NCI-H524 (cell line): ENCODE data around the gene PHF21B.
"Not testable (repeated sequence)": the region's sequence is repeated elsewhere in the genome, so short reads cannot be mapped to it uniquely, and the experiment has no call there.

Experiments used
- DNase-seq, 2 experiments: peaks; one replicate each; lab custom pipeline; 2025; lab: John Stamatoyannopoulos, UW

Gene PHF21B

DNA sequence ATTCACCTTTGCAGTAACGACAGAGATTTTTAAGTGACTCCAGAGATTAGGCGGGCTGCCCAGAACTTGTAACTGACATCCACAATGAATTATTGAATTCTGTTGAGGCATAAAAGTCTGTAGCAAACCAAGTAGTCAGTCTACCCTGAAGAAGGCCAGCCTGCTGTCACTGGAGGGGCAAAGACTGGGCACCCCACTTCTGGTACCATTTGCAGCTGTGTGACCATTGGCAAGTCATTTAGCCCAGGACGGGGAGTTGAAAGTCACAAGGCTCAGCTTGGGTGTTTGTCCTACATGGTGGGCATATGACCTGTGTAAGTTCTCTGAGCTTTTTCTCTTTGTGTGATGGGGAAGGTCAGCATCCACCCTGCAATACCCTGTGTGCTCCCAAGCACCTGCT is 138.0 kb downstream of the PHF21B start:
- DNase-seq = no peak

- DNase-seq = peak; percentile 56 to 79
These were observed 139.8 kb downstream of the PHF21B start for GRCh38 chr22:44870021-44870420.

DNA sequence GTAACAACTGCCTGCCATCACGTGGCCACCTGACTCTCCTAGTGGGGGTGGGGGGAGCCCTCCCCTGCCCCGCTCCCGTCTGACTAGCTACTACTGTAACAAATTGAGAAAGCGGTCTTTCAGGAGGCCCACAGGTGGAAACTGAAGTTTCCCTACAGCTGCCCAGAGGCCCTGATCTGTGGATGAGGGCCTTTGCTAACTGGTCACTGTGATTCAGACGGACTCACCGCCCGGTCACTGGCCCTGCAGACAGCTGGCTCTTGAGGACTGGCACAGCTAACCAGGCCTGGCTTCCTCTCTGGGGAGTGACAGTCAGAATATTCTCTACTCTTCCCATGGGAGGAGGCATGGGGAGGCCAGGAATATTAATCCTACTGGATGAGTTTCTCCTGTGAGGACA is 140.6 kb downstream of the PHF21B start:
- DNase-seq = no peak

GRCh38 chr22:44865193-44866057 is 144.4 kb downstream of the PHF21B start:
- no peak for DNase-seq

DNA sequence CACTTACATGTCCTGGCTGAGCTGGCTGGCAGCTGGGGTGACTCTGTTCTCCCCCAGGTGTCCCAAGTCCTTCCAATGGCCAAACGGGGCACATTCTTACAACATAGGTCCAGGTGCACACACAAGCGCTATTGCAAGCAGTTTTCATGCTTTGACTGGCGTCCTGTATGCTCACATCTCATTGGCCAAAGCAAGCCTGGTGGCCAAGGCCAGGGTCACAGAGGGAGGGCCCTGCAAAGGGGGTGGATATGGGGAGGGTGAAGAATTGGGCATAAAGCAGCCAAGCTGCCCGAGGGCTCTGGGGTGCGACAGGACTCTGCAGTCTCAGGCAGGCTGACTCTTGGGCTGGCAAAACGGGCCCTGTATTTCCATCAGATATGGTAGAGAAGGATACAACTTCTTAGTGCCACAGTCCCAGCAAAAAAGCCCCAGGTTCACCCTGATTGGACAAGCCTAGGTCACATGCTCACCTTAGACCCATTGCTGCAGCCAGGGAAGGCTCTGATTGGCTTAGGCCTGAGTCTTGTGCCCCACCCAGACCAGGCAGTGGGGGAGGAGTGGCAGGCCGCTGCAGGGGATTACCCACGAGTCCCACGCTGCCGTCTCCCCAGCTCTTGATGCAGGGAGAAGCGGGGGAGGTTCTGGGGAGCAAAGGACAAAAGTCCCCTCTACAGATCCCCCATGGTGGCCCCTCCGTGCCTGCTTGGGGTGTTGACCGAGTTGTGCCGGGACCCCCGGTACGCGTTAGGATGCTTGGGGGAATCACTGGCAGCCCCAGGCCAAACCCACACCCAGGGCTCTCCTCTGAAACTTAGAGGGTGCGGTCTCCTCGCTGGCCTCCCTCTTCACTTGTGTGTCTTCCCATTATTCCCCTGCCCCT is 146.6 kb downstream of the PHF21B start:
- DNase-seq = peak in 1 of 2 experiments; percentile 27

GRCh38 chr22:44862281-44862680 is 147.5 kb downstream of the PHF21B start:
- no peak for DNase-seq

DNA sequence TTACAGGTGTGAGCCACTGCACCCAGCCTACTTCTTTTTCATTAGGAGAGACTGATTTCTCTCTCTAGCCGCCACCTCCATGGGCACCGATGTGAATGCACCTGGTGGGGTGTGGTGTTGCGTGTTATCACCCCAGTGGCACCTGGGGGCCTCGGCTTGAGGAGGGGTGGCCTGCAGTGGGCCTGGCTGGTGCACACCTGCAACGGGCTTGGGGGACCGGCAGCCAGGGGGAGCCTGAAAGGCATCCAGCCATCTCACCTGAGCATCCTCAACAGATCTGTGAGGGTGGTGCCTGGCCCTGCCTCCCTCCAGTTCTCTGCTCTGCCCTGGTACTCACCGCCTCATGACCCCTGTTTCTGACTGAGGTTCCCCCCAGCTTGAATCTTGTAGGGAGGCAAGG is 148.6 kb downstream of the PHF21B start:
- no peak for DNase-seq

DNA sequence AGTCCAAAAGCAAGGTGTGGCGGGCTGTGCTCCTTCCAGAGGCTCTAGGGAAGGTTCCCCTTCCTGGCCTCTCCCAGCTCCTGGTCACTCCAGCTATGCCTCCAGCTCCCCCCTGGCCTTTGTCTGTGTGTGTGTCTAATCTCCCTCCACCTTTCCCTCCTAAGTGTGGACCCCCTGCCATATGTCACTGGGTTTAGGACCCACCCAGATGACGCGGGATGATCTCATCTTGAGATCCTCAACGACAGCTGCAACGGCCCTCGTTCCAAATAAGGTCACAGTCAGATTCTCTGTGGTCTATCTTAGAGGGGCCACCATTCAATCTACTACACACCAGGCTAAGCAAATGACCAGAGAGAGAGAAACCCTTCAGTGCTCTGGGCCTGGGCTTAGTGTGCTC is 149.5 kb downstream of the PHF21B start:
- DNase-seq = peak; percentile 54 to 86

DNA sequence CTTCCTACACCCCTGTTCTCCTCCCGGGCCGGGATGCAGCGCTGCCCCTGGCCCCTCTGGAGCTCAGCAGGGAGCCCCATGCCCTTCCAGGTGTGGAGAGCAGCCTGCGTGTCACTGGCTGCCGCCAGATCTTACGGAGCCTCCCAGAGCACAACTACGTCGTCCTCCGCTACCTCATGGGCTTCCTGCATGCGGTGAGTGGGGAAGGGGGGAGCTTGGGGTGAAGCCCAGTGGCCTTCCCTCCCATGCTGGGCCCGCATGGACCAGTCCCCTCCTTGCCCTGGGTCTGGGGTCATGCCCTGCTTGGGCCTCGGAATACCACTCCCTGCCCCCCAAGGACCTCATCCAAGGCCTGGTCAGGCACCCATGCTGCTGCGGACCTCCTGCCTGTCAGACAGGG is 150.2 kb downstream of the PHF21B start:
- DNase-seq = no peak

- DNase-seq = not testable (repeated sequence)
These were observed 151.0 kb downstream of the PHF21B start for GRCh38 chr22:44858819-44859218.

GRCh38 chr22:44855855-44856254 is 153.9 kb downstream of the PHF21B start:
- no peak for DNase-seq

GRCh38 chr22:44854641-44855040 is 155.2 kb downstream of the PHF21B start:
- DNase-seq = not testable (repeated sequence)

- no peak for DNase-seq
These were observed 158.9 kb downstream of the PHF21B start for GRCh38 chr22:44850946-44851345.

GRCh38 chr22:44848791-44849420 is 160.9 kb downstream of the PHF21B start:
- DNase-seq = no peak

DNA sequence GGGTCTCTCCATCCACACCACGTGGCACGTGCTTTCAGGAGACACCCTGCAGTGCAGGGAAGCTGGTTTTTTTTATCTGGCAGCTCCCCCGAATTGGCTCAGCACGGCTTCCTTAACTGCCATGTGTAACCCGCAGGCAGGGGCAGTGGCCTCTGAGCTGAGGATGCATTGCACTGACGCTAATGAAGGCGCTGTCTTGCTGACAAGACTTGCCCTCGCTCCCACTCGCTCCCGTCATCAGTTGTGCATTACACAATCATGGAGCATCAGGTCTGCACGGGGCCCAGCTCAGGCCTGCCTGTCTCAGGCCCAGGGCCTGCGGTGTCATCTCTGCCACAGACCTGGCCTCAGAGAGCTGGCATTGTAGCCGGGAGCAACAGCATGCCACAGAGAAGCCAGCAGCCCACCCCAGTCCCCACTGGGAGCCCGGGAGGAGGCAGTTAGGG is 161.5 kb downstream of the PHF21B start:
- no peak for DNase-seq

GRCh38 chr22:44847892-44848291 is 161.9 kb downstream of the PHF21B start:
- DNase-seq = no peak

DNA sequence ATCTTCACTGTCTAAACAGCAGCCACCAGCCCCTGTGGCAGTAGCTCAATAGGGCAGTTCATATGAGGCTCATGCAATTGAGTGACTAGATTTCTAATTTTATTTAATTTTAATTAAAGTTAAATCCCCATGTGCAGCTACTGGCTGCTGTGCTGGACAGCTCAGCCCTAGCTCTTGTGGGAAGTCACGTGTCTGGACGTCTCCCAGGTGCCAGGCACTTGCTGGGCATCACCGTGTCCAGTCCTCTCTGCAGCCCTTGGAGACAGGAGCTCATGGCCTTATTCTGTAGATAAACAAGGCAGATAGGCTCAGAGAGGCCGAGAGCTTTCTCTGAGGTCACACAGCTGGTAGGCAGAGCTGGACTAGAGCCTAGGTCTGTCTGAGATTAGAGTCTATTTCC is 162.4 kb downstream of the PHF21B start:
- DNase-seq = no peak

DNA sequence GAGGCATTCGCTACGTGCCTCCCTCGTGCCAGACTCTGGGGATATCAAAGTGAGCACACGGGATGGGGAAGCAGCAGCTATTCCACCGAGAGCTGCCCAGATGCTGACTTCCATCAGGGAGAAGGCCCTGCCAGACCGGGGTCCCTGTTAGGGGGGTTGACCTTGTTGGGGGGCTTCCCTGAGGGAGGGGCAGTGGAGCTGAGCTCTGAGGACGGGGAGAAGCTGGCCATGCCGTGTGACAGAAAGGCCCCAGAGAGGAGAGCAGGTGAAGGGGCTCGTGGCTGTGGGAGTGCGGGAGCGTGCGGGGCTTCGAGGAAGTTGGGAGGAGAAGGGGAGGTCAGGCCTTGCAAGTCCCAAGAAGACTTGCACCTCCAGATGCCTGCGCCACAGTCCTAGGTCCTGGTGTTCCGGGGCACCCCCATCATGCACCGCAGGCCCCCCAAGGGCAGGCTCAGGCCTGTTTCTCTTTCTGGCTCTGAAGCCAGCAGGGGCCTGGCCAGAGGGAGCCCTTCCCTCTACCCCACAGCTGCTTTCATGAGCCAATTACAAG is 163.0 kb downstream of the PHF21B start:
- DNase-seq = no peak

- no peak for DNase-seq
These were observed 163.7 kb downstream of the PHF21B start for GRCh38 chr22:44845796-44846720.

DNA sequence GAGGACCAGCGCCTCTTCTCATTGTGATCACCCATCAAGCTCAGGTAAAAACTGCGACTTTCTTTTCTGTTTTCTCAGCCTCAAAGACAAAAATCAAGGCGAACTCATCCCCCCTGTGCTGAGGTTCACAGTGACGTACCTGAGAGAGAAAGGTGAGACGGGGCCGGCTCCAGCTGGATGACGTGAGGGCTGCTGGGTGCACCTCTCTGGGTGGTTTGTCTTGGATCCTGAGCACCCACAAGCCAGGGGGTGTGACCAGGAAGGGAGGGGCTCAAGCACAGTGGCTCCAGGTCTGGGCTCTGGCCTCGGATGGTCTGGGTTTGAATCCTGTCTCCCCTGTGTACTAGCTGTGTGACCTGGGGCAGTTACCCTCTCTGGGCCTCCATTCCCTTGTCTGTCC is 164.6 kb downstream of the PHF21B start:
- no peak for DNase-seq

DNA sequence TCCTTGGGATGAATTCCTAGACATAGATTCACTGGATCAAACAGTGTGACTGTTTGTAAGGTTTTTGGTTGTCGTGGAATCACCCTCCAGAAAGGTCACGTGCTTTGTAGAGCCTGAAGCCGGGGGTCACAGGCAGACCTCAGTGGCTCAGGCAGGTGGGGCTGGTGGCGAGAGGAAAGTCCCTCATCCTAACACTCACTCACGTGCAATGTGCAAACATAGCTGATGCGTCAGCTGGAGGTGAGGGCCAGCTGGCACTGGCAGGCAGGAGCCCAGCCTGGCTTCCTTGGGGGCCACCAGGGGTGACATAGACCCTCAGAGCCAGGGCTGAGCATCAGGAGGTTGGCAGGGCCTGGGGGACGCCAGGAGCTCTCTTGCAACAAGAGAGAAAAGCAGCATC is 167.4 kb downstream of the PHF21B start:
- no peak for DNase-seq
